Fibroblast of skin of abdomen (primary cell): ENCODE results near the gene UST.
"Not testable (repeated sequence)": the region's sequence is repeated elsewhere in the genome, so short reads cannot be mapped to it uniquely, and the experiment has no call there.

Source experiments
- DNase-seq: peaks from one replicate; pipeline ENCODE4 v3.0.0-alpha.2; 2013

UST gene

GRCh38 chr6:148905901-148906300 is 159.1 kb downstream of the UST start:
- DNase-seq: no peak

- no peak for DNase-seq
Measured at GRCh38 chr6:148906386-148906785, 159.6 kb downstream of the UST start.

- DNase-seq: no peak
Measured at GRCh38 chr6:148907573-148907972, 160.7 kb downstream of the UST start.

- no peak for DNase-seq
Measured at GRCh38 chr6:148912252-148912651, 165.4 kb downstream of the UST start.

GRCh38 chr6:148915810-148916209 is 169.0 kb downstream of the UST start:
- DNase-seq: no peak

GRCh38 chr6:148916485-148916884 is 169.7 kb downstream of the UST start:
- DNase-seq: not testable (repeated sequence)

- no peak for DNase-seq
Measured at GRCh38 chr6:148924226-148925012, 177.6 kb downstream of the UST start.

GRCh38 chr6:148925701-148926100 is 178.9 kb downstream of the UST start:
- DNase-seq: no peak

GRCh38 chr6:148926478-148926877 is 179.6 kb downstream of the UST start:
- no peak for DNase-seq

GRCh38 chr6:148927586-148927985 is 180.8 kb downstream of the UST start:
- no peak for DNase-seq

- DNase-seq: no peak
Measured at GRCh38 chr6:148928811-148929210, 182.0 kb downstream of the UST start.

GRCh38 chr6:148932208-148932607 is 185.4 kb downstream of the UST start:
- DNase-seq: no peak

GRCh38 chr6:148932731-148933130 is 185.9 kb downstream of the UST start:
- DNase-seq: peak; percentile 19

- DNase-seq: peak; percentile 56
Measured at GRCh38 chr6:148934539-148934938, 187.7 kb downstream of the UST start.

- DNase-seq: peak; percentile 79
Measured at GRCh38 chr6:148934961-148935360, 188.1 kb downstream of the UST start.

GRCh38 chr6:148935705-148936435 is 189.0 kb downstream of the UST start:
- peak; percentile 68 for DNase-seq

- DNase-seq: peak; percentile 83
Measured at GRCh38 chr6:148943451-148943850, 196.6 kb downstream of the UST start.

- no peak for DNase-seq
Measured at GRCh38 chr6:148944608-148945007, 197.8 kb downstream of the UST start.

- DNase-seq: peak; percentile 47
Measured at GRCh38 chr6:148945301-148946021, 198.6 kb downstream of the UST start.

- peak; percentile 75 for DNase-seq
Measured at GRCh38 chr6:148947621-148948444, 201.0 kb downstream of the UST start.

- no peak for DNase-seq
Measured at GRCh38 chr6:148951662-148952061, 204.8 kb downstream of the UST start.
